GM23338 (cell line): ENCODE results near the gene SLC6A11. TPM values are rescaled to one million over a fixed set of nuclear protein-coding genes. Genes with fewer than 3 reads are reported as not detected.

ENCODE experiments used
- ATAC-seq: fragments of 200-7000 bp; cut with Tn5 transposase; 3 replicates; pipeline ENCODE4 v1.9.1; 2020
- DNase-seq: peaks from one replicate; pipeline ENCODE4 v3.0.0-alpha.2; 2015; ENCODE audit warnings: low spot score
- H2AFZ ChIP-seq: fragments of 200-600 bp; sonication (generic); 2 replicates; pipeline ENCODE4 v1.8.0; 2016; ENCODE audit warnings: antibody characterized with exemption, mild to moderate bottlenecking, moderate library complexity
- H3F3A ChIP-seq: fragments of 200-600 bp; sonication (generic); replicated peaks from 2 replicates; pipeline ENCODE4 v1.8.0; 2017; ENCODE audit warnings: antibody characterized with exemption, mixed run types, low read depth
- H3K27ac ChIP-seq: fragments of 200-600 bp; sonication (generic); 2 replicates; pipeline ENCODE4 v1.6.1; 2016; ENCODE audit warnings: low read depth
- H3K27me3 ChIP-seq: fragments of 200-600 bp; sonication (generic); 2 replicates; pipeline ENCODE4 v1.8.0; 2016; ENCODE audit warnings: mild to moderate bottlenecking, mixed run types, moderate library complexity; ENCODE audit not compliant: insufficient read depth
- H3K36me3 ChIP-seq: fragments of 200-600 bp; sonication (generic); 2 replicates; pipeline ENCODE4 v1.8.0; 2016; ENCODE audit warnings: mild to moderate bottlenecking; ENCODE audit not compliant: insufficient read depth
- H3K4me1 ChIP-seq: fragments of 200-600 bp; sonication (generic); 2 replicates; pipeline ENCODE4 v1.8.0; 2016; ENCODE audit warnings: mild to moderate bottlenecking, moderate library complexity; ENCODE audit not compliant: insufficient read depth
- H3K4me2 ChIP-seq: fragments of 200-600 bp; sonication (generic); 2 replicates; pipeline ENCODE4 v1.7.1; 2017; ENCODE audit warnings: mixed run types
- H3K4me3 ChIP-seq: fragments of 200-600 bp; sonication (generic); 2 replicates; pipeline ENCODE4 v1.6.1; 2016; ENCODE audit warnings: mixed run types
- H3K79me2 ChIP-seq: fragments of 200-600 bp; sonication (generic); replicated peaks from 2 replicates; pipeline ENCODE4 v1.8.0; 2017; ENCODE audit warnings: mild to moderate bottlenecking; ENCODE audit not compliant: insufficient read depth
- H3K9me2 ChIP-seq: fragments of 200-600 bp; sonication (generic); 2 replicates; pipeline ENCODE4 v1.8.0; 2017; ENCODE audit not compliant: insufficient read depth
- H4K20me1 ChIP-seq: fragments of 200-600 bp; sonication (generic); replicated peaks from 2 replicates; pipeline ENCODE4 v1.8.0; 2017; ENCODE audit warnings: mild to moderate bottlenecking; ENCODE audit not compliant: insufficient read depth
- H3K27ac Mint-ChIP-seq: 2 replicates; pipeline ENCODE4 v1.8.0; 2020; ENCODE audit warnings: inconsistent platforms, mild to moderate bottlenecking, moderate library complexity, mixed read lengths
- H3K27me3 Mint-ChIP-seq: 3 replicates; pipeline ENCODE4 v1.8.0; 2022; ENCODE audit warnings: low read depth, mild to moderate bottlenecking, moderate library complexity, mixed read lengths, inconsistent platforms; ENCODE audit not compliant: insufficient read depth, poor library complexity
- H3K36me3 Mint-ChIP-seq: 3 replicates; pipeline ENCODE4 v1.8.0; 2021; ENCODE audit warnings: low read depth, mild to moderate bottlenecking, inconsistent platforms, moderate library complexity, mixed read lengths
- H3K4me1 Mint-ChIP-seq: 3 replicates; pipeline ENCODE4 v1.8.0; 2020; ENCODE audit warnings: mild to moderate bottlenecking, inconsistent platforms, mixed read lengths
- H3K4me3 Mint-ChIP-seq: 3 replicates; pipeline ENCODE4 v1.8.0; 2021; ENCODE audit warnings: moderate library complexity, mild to moderate bottlenecking, inconsistent platforms, mixed read lengths
- H3K9me3 Mint-ChIP-seq: 3 replicates; pipeline ENCODE4 v1.8.0; 2020; ENCODE audit warnings: moderate library complexity, mild to moderate bottlenecking, inconsistent platforms, mixed read lengths
- CTCF ChIP-seq, 2 experiments: fragments of 200-600 bp in 1 of 2; sonication (generic) in 1 of 2; conservative IDR thresholded peaks; 2 replicates each; pipeline versions ENCODE4 v1.5.1 to v1.6.1; 2016 to 2017; ENCODE audit warnings: antibody characterized with exemption in 2 of 2, low read depth in 2 of 2, mild to moderate bottlenecking in 2 of 2, moderate library complexity in 1 of 2
- EZH2 ChIP-seq: fragments of 200-600 bp; sonication (generic); IDR thresholded peaks from one replicate; pipeline ENCODE4 v1.8.0; 2017; ENCODE audit warnings: antibody characterized with exemption, mild to moderate bottlenecking, low read depth; ENCODE audit not compliant: unreplicated experiment
- EZH2phosphoT487 ChIP-seq: fragments of 200-600 bp; sonication (generic); IDR thresholded peaks from one replicate; pipeline ENCODE4 v1.8.1; 2018; ENCODE audit warnings: antibody characterized with exemption; ENCODE audit not compliant: unreplicated experiment
- NANOG ChIP-seq: IDR thresholded peaks from 2 replicates; pipeline ENCODE4 v1.6.1; 2016; ENCODE audit warnings: antibody characterized with exemption, borderline replicate concordance
- REST ChIP-seq: IDR thresholded peaks from one replicate; pipeline ENCODE4 v1.6.1; 2018; ENCODE audit warnings: antibody characterized with exemption; ENCODE audit not compliant: unreplicated experiment
- ZNF114 ChIP-seq: fragments of 250-450 bp; sonication (Bioruptor Pico); IDR thresholded peaks from 2 replicates; pipeline ENCODE4 v1.5.0; 2020; ENCODE audit warnings: mild to moderate bottlenecking, moderate library complexity
- ZNF331 ChIP-seq: fragments of 250-450 bp; sonication (Bioruptor Pico); IDR thresholded peaks from 2 replicates; pipeline ENCODE4 v1.5.0; 2020; ENCODE audit warnings: low read depth, mild to moderate bottlenecking, moderate library complexity
- polyA plus RNA-seq: library from polyadenylated mRNA; unstranded; fragments of >200 nt; fragmentation: Nextera tagmentation; extraction: Ambion mirVana; gene quantifications from 2 replicates; pipeline ENCODE4 v1.2.1, GENCODE V29; 2016
- total RNA-seq: library from RNA; depleted of rRNA; stranded (reverse); fragments of >200 nt; shearing (Covaris generic); gene quantifications from 2 replicates; pipeline ENCODE4 v1.2.3, GENCODE V29; 2014
- TF ChIP-seq, protein P1 (sequence below): IDR thresholded peaks from 2 replicates; pipeline ENCODE4 v1.6.1; 2016; ENCODE audit warnings: antibody characterized with exemption

SLC6A11 gene
- total and polyA plus RNA-seq, 2 experiments from 2014 or later, result 0.47 to 1.1 TPM

DNA sequence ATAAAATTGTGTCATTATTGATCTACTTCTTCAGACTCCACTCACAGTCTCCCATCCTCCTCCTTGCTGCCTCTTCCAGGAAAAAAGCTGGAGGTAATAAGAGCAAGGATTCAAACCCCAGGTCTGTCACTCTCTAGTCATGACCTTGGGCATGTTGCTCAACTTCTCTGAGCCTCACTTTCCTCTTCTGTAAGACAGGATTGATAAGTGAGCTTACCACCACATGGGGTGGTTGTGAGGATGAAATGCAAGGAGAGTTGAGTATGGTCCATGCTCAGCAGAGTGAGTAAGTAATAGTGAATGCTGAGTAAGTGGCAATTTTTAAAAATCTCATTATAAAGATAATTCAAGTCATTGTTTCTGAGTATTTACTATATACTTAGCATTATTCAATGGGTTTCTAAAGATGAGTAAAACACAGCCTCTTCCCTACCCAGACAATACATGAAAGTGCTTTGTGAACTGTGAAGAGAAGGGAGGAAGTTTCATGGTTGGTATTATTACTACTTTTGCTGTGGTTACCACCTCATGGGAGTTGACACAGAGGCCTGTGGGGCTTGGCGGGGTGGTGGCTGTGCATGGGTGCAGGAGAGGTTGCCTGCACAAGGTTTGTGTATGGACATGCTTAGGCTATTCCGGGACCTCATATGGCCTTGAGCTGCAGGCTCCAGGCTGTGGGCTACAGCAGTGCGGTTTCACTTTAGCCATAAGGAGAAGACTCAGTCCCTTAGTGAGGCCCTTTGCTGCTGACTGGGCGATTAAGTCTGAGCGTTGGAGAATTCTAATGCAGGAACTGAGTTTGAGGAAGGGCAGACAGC is 30.0 kb downstream of the SLC6A11 start:
- Histone ChIP-seq H3K79me2 (no peaks in the 10 kb centered on the region), H3K27me3 (no peaks in the 10 kb centered on the region), H3K9me2 (no peaks in the 10 kb centered on the region), H2AFZ (no peak overlapping the region), H3K4me1 (no peaks in the 10 kb centered on the region; the same call in 1 of the 2 replicates), H3K4me3 (no peak overlapping the region), H3K36me3 (no peaks in the 10 kb centered on the region), H4K20me1 (no peaks in the 10 kb centered on the region), H3K27ac (no peak overlapping the region), H3K4me2 (no peak overlapping the region), H3F3A (no peaks in the 10 kb centered on the region)
- H3K27me3 Mint-ChIP-seq, result no peaks in the 10 kb centered on the region
- ATAC-seq, result no peak
- no peaks in the 10 kb centered on the region for H3K36me3 Mint-ChIP-seq
- H3K27ac Mint-ChIP-seq, result no peak overlapping the region
- H3K9me3 Mint-ChIP-seq, result no peaks in the 10 kb centered on the region; the same call in 2 of the 3 replicates
- TF ChIP-seq EZH2phosphoT487 (no peak), REST (no peak), ZNF114 (CRISPR knock-in tag) (no peak), EZH2 (no peak)
- TF ChIP-seq, protein P1, sequence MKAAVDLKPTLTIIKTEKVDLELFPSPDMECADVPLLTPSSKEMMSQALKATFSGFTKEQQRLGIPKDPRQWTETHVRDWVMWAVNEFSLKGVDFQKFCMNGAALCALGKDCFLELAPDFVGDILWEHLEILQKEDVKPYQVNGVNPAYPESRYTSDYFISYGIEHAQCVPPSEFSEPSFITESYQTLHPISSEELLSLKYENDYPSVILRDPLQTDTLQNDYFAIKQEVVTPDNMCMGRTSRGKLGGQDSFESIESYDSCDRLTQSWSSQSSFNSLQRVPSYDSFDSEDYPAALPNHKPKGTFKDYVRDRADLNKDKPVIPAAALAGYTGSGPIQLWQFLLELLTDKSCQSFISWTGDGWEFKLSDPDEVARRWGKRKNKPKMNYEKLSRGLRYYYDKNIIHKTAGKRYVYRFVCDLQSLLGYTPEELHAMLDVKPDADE, result no peak
- DNase-seq, result no peak
- no peaks in the 10 kb centered on the region for H3K4me1 Mint-ChIP-seq
- H3K4me3 Mint-ChIP-seq, result no peak overlapping the region

DNA sequence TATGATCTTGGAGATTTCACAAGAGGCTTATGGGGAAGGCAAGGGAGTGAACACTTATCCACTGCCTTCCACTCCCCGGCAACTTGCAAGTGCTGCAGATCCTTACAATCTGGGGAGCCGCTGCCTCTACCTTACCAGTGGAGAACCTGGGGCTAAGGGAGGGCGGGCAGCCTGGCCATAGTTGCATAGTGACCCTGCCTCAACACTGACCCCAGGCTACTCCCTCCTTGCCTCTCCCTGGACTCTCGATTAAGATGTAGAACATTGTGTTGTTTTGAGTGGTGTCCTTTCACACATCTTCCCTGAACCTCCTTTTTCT is 30.6 kb downstream of the SLC6A11 start:
- H3K4me3 ChIP-seq, result no peak overlapping the region
- H3K4me1 ChIP-seq, result no peaks in the 10 kb centered on the region
- H3K9me3 Mint-ChIP-seq, result no peaks in the 10 kb centered on the region; the same call in 2 of the 3 replicates
- H3K27ac Mint-ChIP-seq, result no peak overlapping the region
- H3K79me2 ChIP-seq, result no peaks in the 10 kb centered on the region
- no peaks in the 10 kb centered on the region for H3F3A ChIP-seq
- no peaks in the 10 kb centered on the region for H3K4me1 Mint-ChIP-seq
- H3K36me3 Mint-ChIP-seq, result no peaks in the 10 kb centered on the region
- no peak overlapping the region for H3K27ac ChIP-seq
- no peaks in the 10 kb centered on the region for H3K27me3 Mint-ChIP-seq
- no peak overlapping the region for H2AFZ ChIP-seq
- no peak overlapping the region for H3K4me2 ChIP-seq
- no peaks in the 10 kb centered on the region for H3K36me3 ChIP-seq
- H3K27me3 ChIP-seq, result no peaks in the 10 kb centered on the region
- no peak overlapping the region for H3K4me3 Mint-ChIP-seq
- no peaks in the 10 kb centered on the region for H3K9me2 ChIP-seq
- ATAC-seq (no peak), DNase-seq (no peak)
- no peaks in the 10 kb centered on the region for H4K20me1 ChIP-seq
- TF ChIP-seq ZNF331 (CRISPR knock-in tag) (no peak), CTCF (conservative IDR thresholded peaks at IDR 0.05; ENCODE audit: low read depth in 2 of 2) (no peak), NANOG (no peak)
- TF ChIP-seq, protein P1, result no peak
